Left lobe of liver (tissue), 2 donors: ENCODE results near the gene GEMIN2. TPM values are rescaled to one million over a fixed set of nuclear protein-coding genes. Genes with fewer than 3 reads are reported as not detected.
"Not testable (repeated sequence)": the region's sequence is repeated elsewhere in the genome, so short reads cannot be mapped to it uniquely, and the experiment has no call there.

Source experiments
- ATAC-seq: fragments of 200-7000 bp; cut with Tn5 transposase; one replicate; pipeline ENCODE4 v1.9.1; 2020; ENCODE audit warnings: mild to moderate bottlenecking, moderate library complexity
- DNase-seq: peaks from one replicate; pipeline ENCODE4 v3.0.0-alpha.2; 2020; ENCODE audit warnings: low spot score
- total RNA-seq: library from RNA; stranded (reverse); gene quantifications from one replicate; pipeline ENCODE4 v1.2.1, GENCODE V29; 2021
- donor health status: DM: no; HTN: no; CAD: no; lungs with moderate emphysema.
- donor health status: DM: no; HTN: yes; CAD: no.

The GEMIN2 gene
- total RNA-seq, 1 donor from 2014 or later: 3.6 TPM

DNA sequence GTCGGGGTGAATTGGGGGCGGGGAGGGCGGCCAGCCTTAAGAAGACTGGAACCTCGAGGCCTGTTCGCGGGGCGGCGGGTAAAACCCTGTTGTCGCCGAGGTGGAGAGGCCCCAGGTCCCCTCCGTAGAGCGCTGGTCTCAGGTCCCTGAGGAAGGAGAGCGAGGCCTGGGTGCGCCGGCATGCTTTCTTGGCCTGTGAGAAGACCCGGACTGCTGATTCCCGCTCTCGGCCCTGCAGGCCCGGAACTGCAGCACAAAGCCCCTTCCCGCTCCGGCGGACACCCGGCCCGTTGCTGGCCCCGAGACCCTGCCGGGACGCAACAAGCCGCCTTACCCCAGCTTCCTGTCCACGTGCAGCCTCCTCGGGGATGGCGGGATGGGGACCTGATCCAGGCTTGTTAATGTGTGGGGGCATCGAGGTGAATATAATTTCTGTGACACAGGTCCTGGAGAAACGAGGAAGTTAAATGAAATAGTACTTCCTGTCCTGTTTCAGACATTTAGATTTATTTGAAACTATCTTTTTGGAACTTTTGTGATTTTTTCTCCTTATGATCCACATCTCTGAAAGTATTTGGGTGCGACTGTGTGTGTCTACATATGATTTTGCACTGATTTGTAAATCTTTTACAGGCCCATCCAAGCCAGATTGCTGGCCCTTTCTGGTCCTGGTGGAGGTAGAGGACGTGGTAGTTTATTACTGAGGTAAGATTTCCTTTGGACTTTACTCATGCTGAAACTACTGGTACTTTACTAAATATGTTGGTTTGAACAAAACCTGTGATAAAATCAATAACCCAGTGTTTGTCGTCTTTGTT is 61.5 kb downstream of the GEMIN2 start:
- peak; percentile 62 for DNase-seq
- ATAC-seq: peak; percentile 37

DNA sequence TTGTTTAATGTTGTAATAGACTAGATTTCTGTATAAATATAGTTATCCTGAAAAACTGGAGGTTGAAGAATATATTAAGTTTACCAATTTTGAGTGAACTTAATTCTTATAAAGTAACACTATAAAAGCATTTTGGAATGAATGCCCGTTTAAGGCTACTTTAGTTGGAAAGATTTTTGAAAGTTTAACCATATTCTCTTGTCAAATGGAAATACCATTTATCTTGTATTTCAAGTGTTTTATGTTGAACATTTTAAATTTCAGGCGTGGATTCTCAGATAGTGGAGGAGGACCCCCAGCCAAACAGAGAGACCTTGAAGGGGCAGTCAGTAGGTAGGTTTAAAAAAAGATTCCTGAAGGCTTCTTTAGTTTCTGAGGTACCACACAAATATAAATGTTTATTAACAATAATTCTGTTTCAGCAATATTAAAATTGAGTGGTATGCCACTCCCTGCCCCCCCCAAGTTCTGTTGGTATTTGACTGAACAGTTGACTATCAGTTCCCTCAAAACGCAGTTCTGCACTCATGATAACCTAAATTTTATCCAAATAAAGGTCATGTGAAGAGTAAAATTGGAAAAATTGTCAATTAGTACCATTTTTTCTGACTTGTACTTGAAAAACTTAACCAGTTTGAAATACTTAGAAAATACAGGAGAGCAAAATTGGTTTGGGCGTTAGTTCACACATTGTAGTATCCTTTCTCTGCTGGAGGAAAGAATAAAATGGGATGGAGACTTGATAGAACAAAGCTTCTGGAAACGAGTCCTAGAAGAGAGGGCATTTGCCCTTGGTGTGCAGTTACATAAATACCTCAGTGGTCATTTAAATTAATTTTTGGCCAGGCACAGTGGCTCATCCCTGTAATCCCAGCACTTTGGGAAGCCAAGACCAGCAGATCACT is 62.4 kb downstream of the GEMIN2 start:
- no peak for DNase-seq
- ATAC-seq: no peak

GRCh38 chr14:39177168-39177545 is 63.0 kb downstream of the GEMIN2 start:
- ATAC-seq: no peak
- no peak for DNase-seq

DNA sequence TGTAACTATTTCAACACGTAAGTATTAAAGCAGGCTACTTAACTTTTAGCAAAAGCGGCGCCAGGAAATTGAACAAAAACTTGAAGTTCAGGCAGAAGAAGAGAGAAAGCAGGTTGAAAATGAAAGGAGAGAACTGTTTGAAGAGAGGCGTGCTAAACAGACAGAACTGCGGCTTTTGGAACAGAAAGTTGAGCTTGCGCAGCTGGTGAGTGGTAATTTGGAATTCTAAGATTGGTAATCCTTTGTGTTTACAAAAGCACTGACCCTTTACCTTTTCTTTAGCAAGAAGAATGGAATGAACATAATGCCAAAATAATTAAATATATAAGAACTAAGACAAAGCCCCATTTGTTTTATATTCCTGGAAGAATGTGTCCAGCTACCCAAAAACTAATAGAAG is 64.9 kb downstream of the GEMIN2 start:
- DNase-seq: no peak
- ATAC-seq: no peak

DNA sequence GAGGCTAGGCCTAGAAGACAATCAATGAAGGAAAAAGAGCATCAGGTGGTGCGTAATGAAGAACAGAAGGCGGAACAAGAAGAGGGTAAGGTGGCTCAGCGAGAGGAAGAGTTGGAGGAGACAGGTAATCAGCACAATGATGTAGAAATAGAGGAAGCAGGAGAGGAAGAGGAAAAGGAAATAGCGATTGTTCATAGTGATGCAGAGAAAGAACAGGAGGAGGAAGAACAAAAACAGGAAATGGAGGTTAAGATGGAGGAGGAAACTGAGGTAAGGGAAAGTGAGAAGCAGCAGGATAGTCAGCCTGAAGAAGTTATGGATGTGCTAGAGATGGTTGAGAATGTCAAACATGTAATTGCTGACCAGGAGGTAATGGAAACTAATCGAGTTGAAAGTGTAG is 66.4 kb downstream of the GEMIN2 start:
- ATAC-seq: no peak
- DNase-seq: no peak

GRCh38 chr14:39181026-39181692 is 67.0 kb downstream of the GEMIN2 start:
- no peak for ATAC-seq
- DNase-seq: no peak

GRCh38 chr14:39181693-39182047 is 67.5 kb downstream of the GEMIN2 start:
- DNase-seq (no peak), ATAC-seq (no peak)

- no peak for ATAC-seq
- no peak for DNase-seq
These were observed 68.9 kb downstream of the GEMIN2 start for GRCh38 chr14:39182770-39183684.

DNA sequence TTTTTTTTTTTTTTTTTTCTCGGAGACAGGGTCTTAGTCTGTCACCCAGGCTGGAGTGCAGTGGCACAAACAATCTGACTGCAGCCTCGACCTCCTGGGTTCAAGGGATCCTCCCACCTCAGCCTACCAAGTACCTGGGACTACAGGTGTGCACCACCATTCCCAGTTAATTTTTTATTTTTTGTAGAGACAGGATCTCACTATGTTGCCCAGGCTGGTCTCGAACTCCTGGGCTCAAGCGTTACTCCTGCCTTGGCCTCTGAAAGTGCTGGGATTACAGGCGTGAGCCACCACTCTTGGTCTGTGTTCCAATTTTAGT is 69.5 kb downstream of the GEMIN2 start:
- ATAC-seq, DNase-seq: not testable (repeated sequence)

DNA sequence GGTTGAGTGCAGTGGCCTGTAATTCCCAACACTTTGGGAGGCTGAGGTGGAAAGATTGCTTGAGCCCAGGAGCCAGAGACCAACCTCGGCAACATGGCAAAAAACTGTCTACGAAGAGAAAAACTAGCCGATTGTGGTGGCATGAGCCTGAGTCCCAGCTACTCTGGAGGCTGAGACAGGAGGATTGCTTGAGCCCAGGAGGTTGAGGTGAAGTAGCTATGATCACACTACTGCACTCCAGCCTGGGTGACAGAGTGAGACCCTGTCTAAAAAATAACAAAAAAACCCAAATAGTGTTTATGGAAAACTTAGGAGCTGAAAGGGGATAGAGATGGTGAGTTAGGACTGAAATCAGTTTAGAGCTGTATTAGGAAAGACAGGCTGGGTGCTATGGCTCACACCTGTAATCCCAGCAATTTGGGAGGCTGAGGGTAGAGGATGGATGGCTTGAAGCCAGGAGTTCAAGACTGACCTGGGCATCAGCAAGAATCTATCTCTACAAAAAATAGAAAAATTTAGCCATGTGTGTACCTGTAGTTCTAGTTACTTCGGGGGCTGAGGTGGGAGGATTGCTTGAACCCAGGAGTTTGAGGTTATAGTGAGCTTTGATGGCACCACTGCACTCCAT is 70.6 kb downstream of the GEMIN2 start:
- DNase-seq (no peak), ATAC-seq (no peak)

DNA sequence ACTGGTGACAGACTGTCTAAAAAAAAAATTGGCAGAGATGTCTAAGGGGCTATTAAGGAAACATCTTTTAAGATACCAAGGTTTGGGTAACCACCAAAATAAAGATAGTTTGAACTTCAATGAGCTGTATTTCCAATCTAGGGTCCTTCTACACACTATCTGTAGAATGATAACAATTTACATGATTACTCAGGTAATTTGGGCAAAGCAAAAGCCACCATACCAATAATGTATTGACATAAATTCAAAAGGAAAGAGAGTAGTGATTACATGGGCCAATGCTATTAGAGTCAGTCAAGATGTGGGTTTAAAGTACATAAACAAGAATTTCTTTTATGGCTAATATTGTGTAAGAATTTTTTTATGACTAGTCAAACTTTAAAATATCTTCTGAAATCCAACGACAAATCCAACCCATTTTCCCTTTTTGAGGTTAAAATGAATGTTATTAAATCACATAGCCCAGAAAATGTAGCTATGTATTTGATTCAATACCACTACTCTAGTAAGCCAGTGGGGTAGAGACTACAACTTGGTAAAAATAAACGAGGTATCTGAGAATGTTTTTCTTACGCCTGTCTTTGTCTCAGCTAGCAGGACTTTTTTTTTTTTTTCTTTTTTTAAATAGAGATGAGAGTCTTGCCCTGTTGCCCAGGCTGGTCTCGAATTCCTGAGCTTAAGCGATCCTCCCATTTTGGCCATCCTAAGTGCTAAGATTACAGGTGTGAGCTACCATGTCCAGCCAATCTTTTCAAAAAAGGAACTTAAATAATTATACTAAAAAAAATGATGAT is 71.3 kb downstream of the GEMIN2 start:
- ATAC-seq: no peak
- DNase-seq: no peak

Other genes starting within 250 kb of the GEMIN2 start
- 67.7 TPM for gene SEC23A, start 11.1 kb upstream of the GEMIN2 start, total RNA-seq
- gene TRAPPC6B, start 56.0 kb downstream of the GEMIN2 start, total RNA-seq: 14.4 TPM
- 28.2 TPM for gene PNN, start 60.9 kb downstream of the GEMIN2 start, total RNA-seq
- gene MIA2, start 119.6 kb downstream of the GEMIN2 start, total RNA-seq: 83.9 TPM